Measurements from ENCODE around the gene C1orf56.
"Not testable (repeated sequence)": the region's sequence is repeated elsewhere in the genome, so short reads cannot be mapped to it uniquely, and the experiment has no call there.

Gene C1orf56

DNA sequence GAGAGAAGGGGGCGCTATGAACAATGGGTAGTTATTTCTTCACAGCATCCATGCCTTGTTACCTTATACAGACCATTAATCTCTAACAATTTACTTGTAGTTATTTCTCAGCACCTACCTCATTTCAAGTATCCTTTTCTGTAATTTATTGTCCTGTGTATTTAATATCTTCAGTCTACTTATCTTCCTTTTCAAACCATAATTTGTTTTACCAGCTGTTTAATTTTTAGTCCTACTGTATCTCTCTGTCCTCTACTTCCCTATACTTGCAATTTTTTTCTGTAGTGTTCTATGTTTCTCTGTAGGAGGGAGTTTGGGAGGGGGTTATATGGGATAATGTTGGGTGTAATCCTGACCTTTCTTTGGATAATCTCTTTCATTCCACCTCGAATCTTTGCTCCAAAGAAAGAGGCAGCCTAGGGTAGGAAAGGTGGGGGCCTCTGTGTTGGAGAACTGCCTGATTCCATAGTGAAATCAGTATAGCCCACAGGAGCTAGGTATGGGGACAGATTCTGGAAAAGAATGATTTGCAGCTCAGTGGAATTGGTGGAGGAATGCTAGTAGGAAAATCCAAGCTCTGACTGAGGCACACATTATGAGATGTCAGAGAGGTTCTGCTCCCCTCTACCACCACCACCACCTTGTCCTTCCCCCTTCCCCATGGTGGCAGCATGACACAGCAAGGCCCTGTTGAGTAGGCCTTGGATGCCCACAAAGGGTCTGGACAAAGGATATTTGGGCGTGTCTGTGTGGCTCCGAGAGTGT, 13.3 kb downstream of the C1orf56 start:
- peak; percentile 40 to 68 for DNase-seq (ENCODE audit: low spot score in 2 of 2)
- in situ Hi-C loops (cut with MboI; ENCODE audit: low sequenced_read_pairs): no loop called here

DNA sequence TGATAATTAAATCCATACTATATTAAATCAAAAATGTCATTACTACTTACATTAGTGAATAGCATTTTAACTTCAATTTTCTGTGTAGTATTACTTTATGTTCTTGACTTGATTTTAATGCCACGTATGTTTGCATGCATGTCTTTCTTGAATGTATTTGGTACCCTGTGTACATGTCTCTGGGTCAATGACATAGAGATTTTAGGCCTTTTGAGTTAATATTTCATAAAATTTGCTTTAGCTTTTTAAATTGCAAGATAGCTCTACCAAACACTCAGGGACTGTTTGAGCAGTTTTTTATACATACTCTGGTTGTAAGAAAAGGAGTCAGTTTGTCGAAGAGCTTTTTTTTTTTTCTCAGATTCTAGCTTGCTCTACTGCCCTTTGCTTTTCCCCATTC, 14.2 kb downstream of the C1orf56 start:
- Histone ChIP-seq H3K4me1 (peaks cover 16% of the 10 kb centered on the region), H3K27me3 (ENCODE audit: low read depth) (no peaks in the 10 kb centered on the region), H3K4me3 (peak overlapping the region; percentile 97; the same call in 1 of the 2 replicates), H3K36me3 (replicated peaks) (peaks cover 19% of the 10 kb centered on the region), H3K9me3 (no peaks in the 10 kb centered on the region)
- DNase-seq (ENCODE audit: low spot score in 2 of 2): no peak
- in situ Hi-C loops (cut with MboI; ENCODE audit: low sequenced_read_pairs): no loop called here

More for the DNA sequence above, 13.3 kb downstream of the C1orf56 start:
- Histone ChIP-seq H3K4me3 (peak overlapping the region; percentile 97), H3K36me3 (replicated peaks) (peaks cover 22% of the 10 kb centered on the region), H3K27me3 (ENCODE audit: low read depth) (no peaks in the 10 kb centered on the region), H3K9me3 (no peaks in the 10 kb centered on the region), H3K4me1 (peaks cover 19% of the 10 kb centered on the region)

DNA sequence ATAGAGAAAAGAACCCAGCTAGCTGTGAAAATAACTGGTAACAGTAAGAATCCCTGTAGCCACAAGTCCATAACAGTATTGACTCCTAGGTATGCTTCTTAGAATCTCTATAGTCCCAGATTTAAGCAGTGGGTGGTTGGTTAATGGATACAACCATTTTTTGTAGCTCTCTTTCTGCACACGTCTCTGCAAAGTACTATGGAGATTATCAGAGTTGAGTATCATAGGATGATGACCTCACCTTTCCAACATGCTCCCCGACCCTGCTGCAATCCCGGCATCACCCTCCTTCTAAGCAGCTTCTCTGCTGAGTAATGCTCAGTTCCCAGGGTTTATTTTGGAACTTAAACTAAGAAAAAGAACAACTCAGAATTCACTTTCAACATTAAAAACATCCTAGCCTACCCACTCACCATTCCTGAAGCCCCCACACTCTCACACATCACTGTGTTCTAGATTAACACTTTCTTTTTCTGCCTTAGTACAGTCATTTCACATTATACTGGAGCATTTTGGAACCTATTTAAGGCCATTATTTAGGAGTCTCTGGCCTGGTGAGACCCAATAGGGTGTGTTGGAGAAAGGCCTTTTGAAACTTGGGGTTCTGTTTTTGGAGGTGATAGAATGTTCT, 15.3 kb downstream of the C1orf56 start:
- Histone ChIP-seq H3K36me3 (replicated peaks) (peaks cover 15% of the 10 kb centered on the region), H3K9me3 (no peaks in the 10 kb centered on the region), H3K4me3 (no peak overlapping the region), H3K27me3 (ENCODE audit: low read depth) (no peaks in the 10 kb centered on the region), H3K4me1 (peaks cover 9% of the 10 kb centered on the region)
- in situ Hi-C loops (cut with MboI; ENCODE audit: low sequenced_read_pairs): no loop called here
- no peak for DNase-seq (ENCODE audit: low spot score in 2 of 2)

DNA sequence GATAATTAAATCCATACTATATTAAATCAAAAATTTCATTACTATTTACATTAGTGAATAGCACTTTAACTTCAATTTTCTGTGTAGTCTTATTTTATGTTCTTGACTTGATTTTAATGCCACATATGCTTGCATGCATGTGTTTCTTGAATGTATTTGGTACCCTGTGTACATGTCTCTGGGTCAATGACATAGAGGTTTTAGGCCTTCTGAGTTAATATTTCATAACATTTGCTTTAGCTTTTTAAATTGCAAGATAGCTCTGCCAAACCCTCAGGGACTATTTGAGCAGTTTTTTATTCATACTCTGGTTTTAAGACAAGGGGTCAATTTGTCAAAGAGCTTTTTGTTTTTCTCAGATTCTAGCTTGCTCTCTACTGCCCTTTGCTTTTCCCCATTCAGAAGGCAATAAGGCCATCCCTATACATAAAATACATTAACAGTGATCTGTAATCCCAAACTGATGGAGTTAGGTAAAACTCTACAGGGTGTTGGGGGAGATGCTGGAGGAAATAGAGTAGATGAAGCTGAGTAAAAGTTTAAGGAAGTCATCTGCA, 17.6 kb downstream of the C1orf56 start:
- peaks cover 13% of the 10 kb centered on the region for H3K36me3 ChIP-seq (replicated peaks)
- H3K27me3 ChIP-seq (ENCODE audit: low read depth): no peaks in the 10 kb centered on the region
- in situ Hi-C loops (cut with MboI; ENCODE audit: low sequenced_read_pairs): no loop called here
- H3K4me3 ChIP-seq: no peak overlapping the region
- no peaks in the 10 kb centered on the region for H3K9me3 ChIP-seq
- DNase-seq (ENCODE audit: low spot score in 2 of 2): no peak
- H3K4me1 ChIP-seq: peaks cover 8% of the 10 kb centered on the region

DNA sequence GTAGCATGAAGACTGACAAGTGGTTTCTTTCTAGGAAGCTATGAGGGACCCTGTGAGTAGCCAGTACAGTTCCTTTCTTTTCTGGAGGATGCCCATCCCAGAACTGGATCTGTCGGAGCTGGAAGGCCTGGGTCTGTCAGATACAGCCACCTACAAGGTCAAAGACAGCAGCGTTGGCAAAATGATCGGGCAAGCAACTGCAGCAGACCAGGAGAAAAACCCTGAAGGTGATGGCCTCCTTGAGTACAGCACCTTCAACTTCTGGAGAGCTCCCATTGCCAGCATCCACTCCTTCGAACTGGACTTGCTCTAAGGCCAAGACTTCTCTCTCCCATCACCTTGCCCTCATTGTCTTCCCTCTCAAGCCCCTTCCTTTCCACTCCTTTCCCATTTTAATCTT, 19.6 kb downstream of the C1orf56 start:
- H3K27me3 ChIP-seq (ENCODE audit: low read depth): no peaks in the 10 kb centered on the region
- peaks cover 13% of the 10 kb centered on the region for H3K4me1 ChIP-seq
- H3K36me3 ChIP-seq (replicated peaks): peaks cover 13% of the 10 kb centered on the region
- H3K9me3 ChIP-seq: no peaks in the 10 kb centered on the region
- no peak for DNase-seq (ENCODE audit: low spot score in 2 of 2)
- in situ Hi-C loops (cut with MboI; ENCODE audit: low sequenced_read_pairs): no loop called here
- no peak overlapping the region for H3K4me3 ChIP-seq

DNA sequence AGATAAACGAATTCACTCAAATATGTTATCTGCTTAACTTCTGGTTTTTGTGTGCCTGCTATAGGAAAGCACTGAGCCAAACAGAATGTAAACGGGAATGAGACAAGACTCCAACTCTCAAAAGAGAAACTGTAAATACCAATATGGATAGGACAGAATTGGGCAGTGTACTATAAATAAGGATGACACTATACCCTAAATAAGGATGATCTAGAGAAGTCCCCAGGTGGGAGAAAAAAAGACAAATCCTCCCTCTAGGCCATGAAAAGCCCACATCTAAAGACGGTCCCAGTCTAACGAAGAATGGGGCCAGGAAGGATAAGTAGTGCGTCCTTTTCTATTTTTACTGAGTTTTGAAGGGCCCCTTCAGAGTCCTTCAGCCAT, 21.5 kb downstream of the C1orf56 start:
- Histone ChIP-seq H3K4me1 (peaks cover 13% of the 10 kb centered on the region), H3K4me3 (no peak overlapping the region), H3K9me3 (no peaks in the 10 kb centered on the region), H3K27me3 (ENCODE audit: low read depth) (no peaks in the 10 kb centered on the region), H3K36me3 (replicated peaks) (peaks cover 10% of the 10 kb centered on the region)
- in situ Hi-C loops (cut with MboI; ENCODE audit: low sequenced_read_pairs): no loop called here
- DNase-seq (ENCODE audit: low spot score in 2 of 2): no peak

DNA sequence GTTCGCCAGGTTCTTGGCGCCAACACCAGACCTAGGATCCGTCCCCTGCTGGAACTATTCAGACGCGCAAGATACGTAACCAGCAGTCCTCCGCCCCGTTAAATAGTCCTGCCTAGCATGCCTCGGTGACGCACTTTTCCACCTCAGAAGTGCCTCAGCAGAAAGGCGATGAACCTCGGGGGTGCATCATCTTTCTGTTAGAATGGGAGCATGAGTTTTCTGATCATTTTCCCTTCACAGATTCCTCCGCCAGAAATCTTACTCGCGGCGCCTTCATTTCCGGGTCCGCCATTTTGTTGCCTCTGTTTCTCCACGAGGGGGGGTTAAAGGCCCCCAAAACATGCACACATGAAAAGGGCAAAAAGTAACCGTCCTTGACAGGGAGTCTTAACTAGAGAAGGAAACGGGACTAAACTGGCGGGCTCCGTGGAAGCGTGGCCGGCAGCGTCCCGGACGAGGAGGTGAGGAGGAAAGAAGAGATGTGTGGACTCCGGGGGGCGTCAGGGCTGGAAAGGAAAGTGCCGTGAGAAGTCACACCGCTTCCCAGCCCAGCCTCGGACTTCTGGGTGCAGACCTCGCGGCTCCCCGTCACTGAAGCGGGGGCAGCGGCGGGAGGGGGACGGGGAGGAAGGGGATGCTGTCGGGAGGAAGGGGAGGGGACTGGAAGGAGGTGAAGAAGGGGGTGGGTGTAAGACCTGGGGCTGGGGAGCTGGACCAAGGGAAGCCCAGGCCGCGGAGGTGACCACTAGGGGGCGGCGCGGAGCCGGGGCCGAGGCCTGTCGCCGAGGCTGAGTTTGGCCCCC, 23.1 kb downstream of the C1orf56 start, which contains the start of gene GABPB2:
TSS of gene GABPB2 (plus strand) at position 288 of the 803 bp plus-strand sequence. CDS start 17,429 bp downstream, outside the sequence.
- no peaks in the 10 kb centered on the region for H3K27me3 ChIP-seq (ENCODE audit: low read depth)
- peak; percentile 91 to 95 for DNase-seq (ENCODE audit: low spot score in 2 of 2)
- H3K4me3 ChIP-seq: peak within 1 kb of the TSS; percentile 55
- in situ Hi-C loops (cut with MboI; ENCODE audit: low sequenced_read_pairs): no loop called here
- peaks cover 13% of the 10 kb centered on the region for H3K4me1 ChIP-seq
- peaks cover 5% of the 10 kb centered on the region; the same call in 1 of the 2 replicates for H3K36me3 ChIP-seq (replicated peaks)
- H3K9me3 ChIP-seq: no peaks in the 10 kb centered on the region

DNA sequence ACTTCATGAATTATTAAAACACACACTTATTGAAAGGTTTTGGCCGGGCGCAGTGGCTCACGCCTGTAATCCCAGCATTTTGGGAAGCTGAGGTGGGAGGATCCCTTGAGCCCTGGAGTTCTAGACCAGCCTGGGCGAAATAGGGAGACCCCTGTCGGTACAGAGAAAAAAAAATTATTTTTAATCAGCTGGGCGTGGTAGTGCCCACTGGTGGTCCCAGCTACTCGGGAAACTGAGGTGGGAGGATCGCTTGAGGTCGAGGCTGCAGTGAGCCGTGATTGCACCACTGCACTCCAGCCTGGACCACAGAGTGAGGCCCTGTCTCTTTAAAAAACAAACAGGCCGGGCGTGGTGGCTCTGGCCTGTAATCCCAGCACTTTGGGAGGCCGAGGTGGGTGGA, 24.7 kb downstream of the C1orf56 start:
- H3K9me3 ChIP-seq: no peaks in the 10 kb centered on the region
- no peaks in the 10 kb centered on the region for H3K36me3 ChIP-seq (replicated peaks)
- H3K4me3 ChIP-seq: no peak overlapping the region
- peaks cover 13% of the 10 kb centered on the region for H3K4me1 ChIP-seq
- H3K27me3 ChIP-seq (ENCODE audit: low read depth): no peaks in the 10 kb centered on the region
- peak in 1 of 2 experiments; percentile 52 for DNase-seq (ENCODE audit: low spot score in 2 of 2)
- in situ Hi-C loops (cut with MboI; ENCODE audit: low sequenced_read_pairs): no loop called here

DNA sequence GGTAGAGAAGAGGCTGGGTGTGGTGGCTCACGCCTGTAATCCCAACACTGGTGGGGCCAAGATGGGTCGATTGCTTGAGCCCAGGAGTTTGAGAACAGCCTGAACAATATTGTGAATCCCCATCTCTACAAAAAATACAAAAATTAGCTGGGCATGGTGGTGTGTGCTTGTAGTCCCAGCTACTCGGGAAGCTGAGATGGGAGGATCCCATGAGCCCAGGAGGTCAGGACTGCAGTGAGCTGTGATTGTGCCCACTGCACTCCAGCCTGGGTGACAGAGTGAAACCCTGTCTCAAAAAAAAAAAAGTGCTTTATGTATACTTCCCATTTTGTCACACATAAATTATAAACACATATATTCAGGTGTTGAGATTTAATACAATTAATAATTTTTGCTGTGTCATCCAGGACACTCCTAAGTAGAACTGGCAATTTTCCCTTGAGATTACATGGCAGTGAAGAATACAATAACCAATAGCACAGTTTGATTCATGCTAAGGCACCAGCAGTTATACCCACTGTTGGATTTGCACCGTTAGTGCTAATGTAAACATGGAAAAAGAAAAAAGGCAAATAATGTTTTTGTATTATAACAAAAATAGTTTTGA, 38.5 kb downstream of the C1orf56 start:
- Histone ChIP-seq H3K27me3 (ENCODE audit: low read depth) (no peaks in the 10 kb centered on the region), H3K4me3 (no peak overlapping the region), H3K36me3 (replicated peaks) (no peaks in the 10 kb centered on the region), H3K9me3 (no peaks in the 10 kb centered on the region), H3K4me1 (peaks cover 6% of the 10 kb centered on the region)
- in situ Hi-C loops (cut with MboI; ENCODE audit: low sequenced_read_pairs): no loop called here
- no peak for DNase-seq (ENCODE audit: low spot score in 2 of 2)

DNA sequence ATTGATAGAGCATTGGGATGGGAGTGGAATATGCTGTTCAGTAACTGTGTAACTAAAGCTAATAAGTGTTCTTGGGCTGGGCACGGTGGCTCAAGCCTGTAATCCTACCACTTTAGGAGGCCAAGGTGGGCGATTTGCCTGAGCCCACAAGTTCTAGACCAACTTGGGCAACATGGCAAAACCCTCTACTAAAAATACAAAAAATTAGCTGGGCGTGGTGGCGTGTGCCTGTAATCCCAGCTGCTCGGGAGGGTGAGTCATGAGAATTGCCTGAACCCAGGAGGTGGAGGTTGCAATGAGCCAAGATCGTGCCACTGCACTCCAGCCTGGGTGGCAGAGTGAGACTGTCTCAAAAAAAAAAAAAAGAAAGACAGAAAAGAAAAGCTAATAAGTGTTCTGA, 49.9 kb downstream of the C1orf56 start:
- in situ Hi-C loops (cut with MboI; ENCODE audit: low sequenced_read_pairs); H3K4me1 ChIP-seq; DNase-seq (ENCODE audit: low spot score in 2 of 2); H3K9me3 ChIP-seq; H3K36me3 ChIP-seq (replicated peaks); H3K4me3 ChIP-seq; H3K27me3 ChIP-seq (ENCODE audit: low read depth): not testable (repeated sequence)

DNA sequence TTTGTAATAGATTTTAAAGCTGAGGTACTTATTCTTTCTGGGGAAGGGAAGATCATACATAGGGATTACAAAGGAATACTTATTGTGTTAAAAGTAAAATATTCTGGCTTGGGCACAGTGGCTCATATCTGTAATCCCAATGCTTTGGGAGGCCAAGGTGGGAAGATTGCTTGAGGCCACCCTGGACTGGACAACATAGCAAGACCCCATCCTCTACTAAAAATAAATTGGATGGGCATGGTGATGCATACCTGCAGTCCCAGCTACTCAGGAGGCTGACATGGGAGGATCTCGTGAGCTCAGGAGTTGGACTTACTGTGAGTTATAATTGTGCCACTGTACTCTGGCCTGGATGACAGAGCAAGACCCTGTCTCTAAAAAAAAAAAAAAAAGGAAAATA, 50.6 kb downstream of the C1orf56 start:
- in situ Hi-C loops (cut with MboI; ENCODE audit: low sequenced_read_pairs): no loop called here
- Histone ChIP-seq H3K4me3 (no peak overlapping the region), H3K27me3 (ENCODE audit: low read depth) (no peaks in the 10 kb centered on the region), H3K36me3 (replicated peaks) (no peaks in the 10 kb centered on the region), H3K4me1 (no peaks in the 10 kb centered on the region), H3K9me3 (no peaks in the 10 kb centered on the region)
- DNase-seq (ENCODE audit: low spot score in 2 of 2): no peak
